CD4-positive, alpha-beta T cell treated with Interleukin-1 beta for 1 hour (primary cell): ENCODE results near the gene MVB12B.

ENCODE experiments used
- DNase-seq, 2 donors: peaks; one replicate each; pipeline ENCODE4 v3.0.0-alpha.2; 2020 to 2022

The MVB12B gene

DNA sequence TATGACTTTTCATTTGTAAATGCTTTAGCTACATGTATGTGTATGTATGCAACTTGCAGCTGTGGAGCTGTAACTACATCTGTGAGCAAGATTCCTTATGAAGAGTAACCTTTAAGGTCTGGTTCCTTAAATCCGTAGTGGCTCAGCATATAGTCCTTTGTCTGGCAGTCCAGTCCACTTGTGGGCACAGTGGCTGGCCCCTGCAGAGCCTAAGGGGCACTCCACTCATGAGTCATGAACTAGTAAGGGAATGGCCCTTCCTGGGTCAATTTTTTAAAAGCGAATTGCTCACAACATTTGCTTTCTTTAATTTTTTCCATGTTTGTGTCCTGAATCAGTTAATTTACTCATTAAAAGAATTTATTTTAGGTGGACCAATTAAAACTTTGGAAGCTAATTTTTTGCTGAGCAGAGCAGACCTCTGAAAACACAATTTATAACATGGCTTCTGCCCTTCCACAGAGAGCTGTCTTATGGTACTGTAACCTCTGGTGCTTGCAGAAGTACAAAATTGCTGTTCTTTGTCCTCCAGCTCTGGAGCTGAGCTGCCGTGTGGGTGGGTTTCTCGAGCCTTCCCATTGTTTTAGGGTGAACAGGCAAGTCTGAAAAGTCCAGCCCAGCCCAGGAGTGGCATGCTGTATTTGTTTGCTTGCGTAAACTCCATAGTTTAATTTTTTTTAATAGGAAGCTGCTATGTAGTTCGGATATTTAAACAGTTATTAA is 110.1 kb downstream of the MVB12B start:
- DNase-seq, result no peak

- no peak for DNase-seq
Observed at GRCh38 chr9:126437268-126437666, 110.6 kb downstream of the MVB12B start.

GRCh38 chr9:126437701-126438100 is 111.1 kb downstream of the MVB12B start:
- DNase-seq, result no peak

DNA sequence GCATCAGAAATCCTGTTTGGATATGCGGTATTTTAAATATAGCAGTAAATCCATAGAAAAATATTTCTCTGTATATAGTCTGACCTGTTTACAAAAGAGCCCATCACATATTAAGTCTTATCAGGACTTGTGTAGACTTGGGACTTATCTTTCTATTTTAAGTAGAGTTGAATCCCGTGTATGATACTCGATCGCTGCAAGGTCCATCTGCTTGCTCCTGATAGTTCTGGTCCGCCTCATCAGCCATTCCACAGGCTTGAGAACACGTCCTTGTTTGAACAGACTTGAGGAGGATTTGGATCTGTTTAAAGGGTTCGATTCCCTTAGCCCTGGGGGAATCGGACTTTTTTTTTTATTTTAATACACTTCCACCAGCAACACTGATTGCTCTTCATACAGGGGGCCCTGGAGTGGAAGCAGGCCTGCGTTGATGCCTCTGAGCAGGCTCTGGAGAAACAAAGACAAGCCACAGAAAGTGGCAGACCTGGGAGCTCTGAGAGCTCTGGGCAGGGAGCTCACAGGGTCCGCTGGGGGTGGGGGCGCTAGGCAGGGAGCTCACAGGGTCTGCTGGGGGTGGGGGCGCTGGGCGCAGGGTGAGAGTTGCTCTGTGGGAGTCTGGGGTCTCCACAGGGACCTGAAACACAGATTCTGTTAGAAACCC is 112.2 kb downstream of the MVB12B start:
- DNase-seq, result no peak

- no peak for DNase-seq
Observed at GRCh38 chr9:126439402-126439765, 112.8 kb downstream of the MVB12B start.

DNA sequence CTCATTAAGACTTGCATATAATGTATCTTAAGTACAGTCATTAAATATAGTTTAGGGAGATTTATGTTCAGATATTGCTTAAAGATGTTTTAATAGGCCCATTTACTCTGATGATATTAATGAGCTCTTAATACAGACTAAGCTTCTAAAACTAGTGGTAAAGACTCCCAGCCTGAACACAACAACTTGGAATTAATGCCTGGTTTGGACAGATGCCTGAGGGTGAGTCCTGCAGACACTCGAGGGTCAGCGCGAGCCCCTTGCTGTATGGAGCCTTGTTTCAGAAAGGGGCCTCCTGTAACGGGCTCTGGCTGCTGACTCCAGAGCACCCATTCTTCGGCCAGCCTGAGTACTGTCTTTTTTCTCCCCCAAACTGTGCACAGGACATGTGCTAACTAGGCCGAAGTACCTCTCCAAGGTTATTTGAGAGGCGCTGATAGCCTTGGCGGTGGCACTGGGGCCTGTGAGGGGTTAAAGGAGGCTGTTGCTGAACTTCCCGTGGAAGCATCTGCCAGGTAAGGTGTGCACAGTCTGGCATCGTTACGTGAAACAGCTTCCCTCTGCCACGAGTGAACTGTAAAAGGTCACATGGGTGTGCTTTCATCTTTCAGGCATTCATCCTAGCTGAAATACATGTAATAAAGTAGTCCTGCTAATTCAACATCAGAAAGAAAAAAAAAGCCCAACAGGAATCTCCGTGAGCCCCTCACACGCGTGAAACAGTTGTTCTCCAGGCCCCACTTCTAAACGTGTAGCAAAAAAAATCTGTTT is 113.4 kb downstream of the MVB12B start:
- no peak for DNase-seq

GRCh38 chr9:126440940-126441339 is 114.3 kb downstream of the MVB12B start:
- no peak for DNase-seq

GRCh38 chr9:126442636-126443035 is 116.0 kb downstream of the MVB12B start:
- DNase-seq, result no peak

- no peak for DNase-seq
Observed at GRCh38 chr9:126443144-126443543, 116.5 kb downstream of the MVB12B start.

DNA sequence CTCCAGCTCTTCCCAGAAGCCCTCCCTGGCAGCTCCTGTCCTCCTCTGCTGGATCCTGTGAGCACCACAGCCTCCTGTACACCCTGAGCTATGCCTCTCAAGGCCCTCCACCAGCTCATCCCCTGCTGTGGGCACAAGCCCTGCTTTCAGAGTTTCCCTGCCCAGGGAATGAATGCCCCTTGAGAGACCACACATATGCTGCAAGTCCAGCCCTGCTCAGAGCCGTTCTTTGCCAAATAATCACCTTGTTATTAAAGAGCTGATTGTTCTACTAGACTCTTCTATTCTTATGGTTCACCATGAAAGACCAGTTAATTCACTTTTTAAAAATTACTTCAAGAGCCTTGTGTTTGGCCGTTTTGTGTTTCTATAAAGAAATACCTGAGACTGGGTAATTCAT is 121.5 kb downstream of the MVB12B start:
- no peak for DNase-seq

GRCh38 chr9:126448865-126449577 is 122.4 kb downstream of the MVB12B start:
- no peak for DNase-seq

- no peak for DNase-seq
Observed at GRCh38 chr9:126449725-126450667, 123.4 kb downstream of the MVB12B start.

GRCh38 chr9:126450668-126451205 is 124.1 kb downstream of the MVB12B start:
- no peak for DNase-seq

DNA sequence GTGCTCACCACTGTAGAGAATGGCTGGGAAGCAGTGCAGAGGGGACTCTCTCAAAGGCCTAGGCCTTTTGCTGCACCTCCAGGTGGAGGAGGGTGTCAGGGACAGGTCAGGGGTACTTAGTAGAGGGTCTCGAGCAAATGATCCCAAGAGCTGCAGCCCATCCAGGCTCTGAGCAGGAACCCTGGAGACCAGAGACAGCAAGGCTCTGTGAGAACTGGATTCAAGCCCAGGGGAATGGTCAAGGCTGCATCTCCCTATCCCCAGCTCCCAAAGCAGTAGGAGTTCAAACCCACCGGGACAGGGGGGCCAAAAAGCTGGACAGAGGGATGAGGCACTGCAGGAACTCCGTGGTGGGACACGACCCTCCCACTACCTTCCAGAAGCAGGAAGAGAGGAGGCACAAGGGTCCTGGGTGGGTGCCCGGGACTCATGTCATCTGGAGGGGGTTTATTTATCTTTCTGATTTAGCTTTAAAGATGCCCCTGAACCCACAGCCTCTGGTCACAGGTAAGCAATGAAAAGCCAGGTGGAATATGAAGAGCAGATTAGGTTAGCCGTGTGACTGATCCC is 124.8 kb downstream of the MVB12B start:
- no peak for DNase-seq

DNA sequence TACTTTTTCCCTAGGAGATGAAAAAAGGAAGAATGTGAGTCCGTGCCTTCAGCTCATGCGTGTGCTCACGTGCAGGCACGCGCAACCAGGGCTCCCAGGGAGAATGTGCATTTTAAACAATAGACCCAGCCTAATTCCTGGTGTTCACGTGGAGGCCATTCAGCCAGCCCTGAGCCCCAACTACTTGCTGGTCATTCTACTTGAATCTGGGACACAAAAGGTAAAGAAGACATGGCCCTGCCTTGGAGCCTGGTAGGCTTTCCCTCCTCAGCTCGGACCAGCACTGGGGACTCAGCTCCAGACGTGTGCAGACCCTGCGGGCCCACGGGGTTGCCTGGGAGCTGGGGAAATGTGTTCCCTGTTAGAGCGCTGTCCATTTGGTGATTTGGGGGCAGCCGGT is 125.5 kb downstream of the MVB12B start:
- DNase-seq, result no peak

GRCh38 chr9:126453156-126453963 is 126.7 kb downstream of the MVB12B start:
- DNase-seq, result no peak

- no peak for DNase-seq
Observed at GRCh38 chr9:126454215-126454614, 127.6 kb downstream of the MVB12B start.

DNA sequence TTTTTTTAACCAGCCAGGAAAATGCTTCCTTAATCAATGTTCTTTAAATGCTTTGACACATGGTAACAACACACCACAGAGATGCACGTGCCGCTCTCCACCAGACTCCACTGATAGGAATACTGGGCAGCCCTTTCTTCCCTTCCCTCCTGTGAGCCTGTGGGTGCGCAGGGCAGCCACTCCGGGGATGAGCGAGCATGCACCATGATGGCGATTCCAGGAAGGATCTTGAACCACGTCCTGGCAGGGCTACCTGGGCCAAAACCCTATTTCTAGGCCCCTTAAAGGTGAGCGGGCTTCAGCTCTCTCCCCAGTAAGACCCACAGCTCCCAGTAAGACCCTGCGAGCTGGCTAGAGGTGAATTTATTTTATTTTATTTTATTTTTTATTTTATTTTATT is 128.2 kb downstream of the MVB12B start:
- no peak for DNase-seq

GRCh38 chr9:126456441-126457174 is 130.0 kb downstream of the MVB12B start:
- DNase-seq, result no peak

DNA sequence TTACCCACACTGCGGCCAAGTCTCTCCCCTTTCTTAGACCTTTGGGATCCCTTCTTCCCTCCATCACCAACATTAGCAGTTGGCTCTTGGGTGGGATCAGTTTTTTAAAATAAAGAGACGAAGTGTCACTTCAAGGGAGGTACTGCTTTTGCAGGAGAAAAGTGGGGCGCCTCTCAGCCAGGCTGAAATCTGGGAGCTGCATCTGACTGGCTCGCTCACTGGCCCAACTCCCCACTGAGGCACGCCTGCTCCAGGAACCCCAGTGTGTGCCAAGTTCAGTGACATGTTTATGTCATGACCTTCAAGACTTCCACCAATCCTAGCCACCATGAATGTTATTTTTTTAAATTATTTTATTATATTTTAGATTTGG is 130.5 kb downstream of the MVB12B start:
- DNase-seq, result no peak
